ENCODE data around the gene CHN1.

CHN1 gene

DNA sequence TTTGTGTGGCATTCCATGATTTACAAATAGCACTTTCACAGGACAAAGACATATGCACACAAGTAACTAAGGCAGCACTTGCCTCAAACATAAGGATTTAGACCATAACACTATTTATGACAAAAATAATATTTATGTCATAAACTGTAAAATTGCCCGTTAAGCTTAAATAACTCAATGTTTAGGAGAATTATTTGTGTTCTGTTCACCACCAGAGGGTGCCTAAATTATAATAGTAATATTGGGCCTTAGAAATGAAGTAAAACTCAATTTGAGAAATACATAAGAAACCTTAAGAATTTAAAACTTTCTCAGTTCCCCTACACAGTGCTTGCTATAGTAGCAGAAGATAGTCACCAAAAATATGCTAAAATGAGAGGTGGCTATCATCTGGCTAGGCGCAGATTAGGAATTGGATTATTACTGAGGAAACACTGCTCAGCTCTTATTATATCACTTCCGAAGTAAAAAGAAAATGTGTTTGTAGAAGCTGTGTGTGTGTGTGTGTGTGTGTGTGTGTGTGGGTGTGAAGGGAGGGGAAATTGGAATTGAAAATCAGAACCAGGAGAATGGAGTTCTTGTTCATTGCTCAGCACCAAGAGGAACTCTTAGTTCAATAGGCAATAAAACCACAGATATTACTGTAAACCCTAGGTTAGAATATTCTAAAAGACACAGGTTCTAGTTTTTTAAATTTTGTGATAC lies 4.9 kb upstream of the CHN1 start:
- no peak for DNase-seq

DNA sequence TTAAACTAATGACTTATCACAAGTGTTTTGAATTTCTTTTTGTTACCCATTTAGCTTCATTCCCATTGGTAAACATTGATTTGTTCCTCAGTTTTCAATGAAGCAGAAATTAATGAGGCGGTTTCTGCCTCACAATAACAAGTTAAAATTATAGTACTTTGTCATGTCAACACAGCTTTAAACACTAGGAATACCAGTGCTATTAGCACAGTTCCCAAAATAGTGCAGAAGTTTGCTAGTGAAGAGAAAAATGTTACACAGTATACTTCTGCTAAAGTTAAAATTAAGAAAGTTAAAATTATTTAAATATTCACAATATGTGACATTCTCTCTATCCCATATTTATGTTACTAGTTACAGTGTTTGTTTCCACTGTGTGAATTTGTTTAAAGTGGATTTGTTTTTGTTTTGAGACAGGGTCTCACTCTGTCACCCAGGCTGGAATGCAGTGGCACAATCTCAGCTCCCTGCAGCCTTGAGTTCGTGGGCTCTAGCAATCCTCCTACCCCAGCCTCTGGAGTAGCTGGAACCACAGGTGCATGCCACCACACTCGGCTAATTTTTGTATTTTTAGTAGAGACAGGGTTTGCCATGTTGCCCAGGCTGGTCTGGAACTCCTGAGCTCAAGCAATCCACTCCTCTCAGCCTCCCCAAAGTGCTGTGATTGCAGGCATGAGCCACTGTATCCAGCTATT lies 3.8 kb upstream of the CHN1 start:
- DNase-seq, result no peak

DNA sequence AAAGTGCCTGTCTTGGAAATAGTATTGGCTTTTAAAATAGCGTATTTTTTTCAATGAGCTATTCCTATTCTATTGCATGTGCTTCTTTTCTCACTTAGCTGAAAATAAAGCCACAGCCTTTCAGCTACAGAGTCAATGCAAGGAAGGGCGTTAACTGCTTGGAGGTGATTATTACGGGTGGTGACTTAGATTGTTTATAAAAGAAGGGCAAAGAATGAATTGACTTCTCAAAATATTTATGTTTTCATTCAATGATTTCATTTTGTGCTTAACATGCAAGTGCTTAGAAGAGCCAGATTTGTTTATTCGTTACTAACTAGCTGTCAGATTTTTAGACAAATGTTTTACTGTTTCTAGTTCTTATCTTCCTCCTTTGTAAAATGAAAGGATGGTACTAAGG lies 2.8 kb upstream of the CHN1 start:
- no peak for DNase-seq

DNA sequence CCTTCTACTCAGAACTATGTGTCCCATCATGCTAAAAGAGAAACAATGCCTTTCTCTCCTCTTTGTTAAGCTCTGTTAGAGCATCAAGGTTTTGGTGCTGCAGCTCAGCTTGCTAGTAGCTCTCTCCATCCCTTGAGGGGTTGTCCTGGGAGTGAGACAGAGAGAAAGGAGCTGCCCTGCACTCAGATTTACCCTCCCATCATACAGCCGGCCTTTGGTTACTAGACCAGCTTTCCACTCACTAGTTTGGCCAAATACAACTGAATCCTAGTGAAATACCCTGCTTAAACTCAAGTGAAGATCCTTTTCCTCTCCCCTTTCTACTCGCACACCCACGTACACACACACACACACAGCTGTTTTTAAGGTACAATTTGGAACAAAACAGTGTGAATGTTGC lies 2.3 kb upstream of the CHN1 start:
- DNase-seq, result no peak

DNA sequence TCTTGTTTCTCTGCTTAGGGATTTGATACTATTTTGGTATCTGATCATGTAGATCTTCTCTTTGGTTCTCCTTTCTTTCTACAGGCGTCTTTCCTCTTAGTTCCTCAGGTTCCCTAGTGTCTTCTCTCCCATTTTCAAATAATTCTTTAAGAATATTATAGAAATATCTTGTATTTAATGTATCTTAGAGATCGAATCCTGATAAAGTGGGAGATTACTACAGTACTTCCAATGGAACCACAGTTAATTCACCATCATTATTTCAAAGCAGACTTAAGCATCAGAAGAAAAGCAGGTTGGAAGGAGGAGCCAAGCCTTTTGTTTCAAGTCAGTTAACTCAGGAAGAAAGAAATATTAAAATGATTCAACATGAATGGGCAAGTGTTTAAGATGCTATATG lies 1.1 kb upstream of the CHN1 start:
- no peak for DNase-seq

DNA sequence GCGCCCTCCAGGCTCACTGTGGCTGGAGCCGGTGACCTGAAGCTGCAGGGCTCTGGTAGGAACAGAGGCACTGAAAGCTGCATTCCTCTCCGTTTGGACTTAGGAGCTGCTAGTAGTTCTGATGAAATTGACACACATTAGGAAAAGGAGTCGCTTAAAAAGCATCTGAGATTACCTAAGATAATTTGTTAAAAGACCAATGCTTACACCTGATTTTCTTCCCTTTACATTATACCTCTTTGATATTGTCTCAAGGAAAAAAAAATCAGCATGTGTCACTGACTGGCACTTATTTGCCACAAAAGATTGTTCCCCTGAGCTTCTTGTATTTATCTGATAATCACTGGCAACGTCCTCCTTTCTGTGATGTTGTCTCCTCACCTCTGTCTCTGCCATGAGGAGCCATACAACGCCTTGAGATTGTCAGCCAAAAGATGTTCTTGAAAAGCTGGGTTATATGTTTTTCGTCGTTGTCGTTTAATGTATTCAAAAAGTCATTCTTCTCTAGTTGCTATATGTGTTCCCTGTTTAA lies 618 bp upstream of the CHN1 start:
- DNase-seq, result no peak

DNA sequence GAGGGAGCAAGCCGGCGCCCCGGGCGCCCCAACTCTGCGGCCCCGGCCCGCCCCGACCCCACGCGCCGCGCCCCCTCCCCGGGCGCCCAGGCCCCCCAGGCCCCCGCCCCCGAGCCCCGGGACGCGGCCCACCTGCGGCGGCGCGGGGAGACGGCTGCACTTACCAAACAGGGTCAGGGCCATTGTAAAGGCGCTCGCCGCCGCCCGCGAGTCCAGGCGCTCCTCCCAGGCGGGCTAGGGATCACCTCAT lies 526 bp downstream of the CHN1 start:
- no peak for DNase-seq

DNA sequence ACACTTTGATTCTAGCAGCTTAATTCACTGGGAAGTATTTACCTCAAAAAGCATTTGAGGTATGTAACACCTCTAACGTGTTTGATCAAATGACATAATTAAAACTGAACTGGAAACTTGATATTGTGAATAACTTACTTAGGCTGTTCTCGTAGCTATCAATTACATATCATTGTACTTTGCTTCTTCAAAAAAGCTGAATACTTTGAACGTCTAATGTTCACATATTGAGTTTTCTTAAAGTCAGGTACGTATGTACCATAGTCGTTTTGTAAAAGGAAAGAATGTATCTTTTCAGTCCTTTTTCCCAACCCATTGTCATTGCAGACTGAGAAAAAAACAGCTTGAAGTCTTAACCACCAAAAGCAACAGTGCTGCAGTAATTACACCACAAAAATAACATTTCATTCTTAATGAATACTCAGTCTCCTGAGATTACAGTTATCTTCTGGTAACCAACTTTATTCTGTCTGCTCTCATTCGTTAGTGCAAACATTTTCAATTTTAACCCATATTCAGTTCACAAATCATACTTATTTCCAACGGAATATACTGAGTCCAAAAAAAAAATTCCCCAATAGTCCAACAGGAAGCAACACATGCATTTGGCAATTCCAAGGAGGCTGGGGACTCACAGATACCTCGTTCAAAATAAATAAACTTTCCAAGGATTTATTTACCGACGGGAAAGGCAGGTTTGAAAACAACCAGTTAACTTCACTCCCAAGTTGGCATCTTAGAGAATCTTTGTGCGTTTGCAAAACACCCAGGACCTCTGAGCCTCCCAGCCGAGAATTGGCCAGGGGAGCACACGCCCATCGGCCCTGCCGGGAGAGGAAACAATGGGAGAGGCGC lies 1.1 kb downstream of the CHN1 start:
- no peak for DNase-seq

DNA sequence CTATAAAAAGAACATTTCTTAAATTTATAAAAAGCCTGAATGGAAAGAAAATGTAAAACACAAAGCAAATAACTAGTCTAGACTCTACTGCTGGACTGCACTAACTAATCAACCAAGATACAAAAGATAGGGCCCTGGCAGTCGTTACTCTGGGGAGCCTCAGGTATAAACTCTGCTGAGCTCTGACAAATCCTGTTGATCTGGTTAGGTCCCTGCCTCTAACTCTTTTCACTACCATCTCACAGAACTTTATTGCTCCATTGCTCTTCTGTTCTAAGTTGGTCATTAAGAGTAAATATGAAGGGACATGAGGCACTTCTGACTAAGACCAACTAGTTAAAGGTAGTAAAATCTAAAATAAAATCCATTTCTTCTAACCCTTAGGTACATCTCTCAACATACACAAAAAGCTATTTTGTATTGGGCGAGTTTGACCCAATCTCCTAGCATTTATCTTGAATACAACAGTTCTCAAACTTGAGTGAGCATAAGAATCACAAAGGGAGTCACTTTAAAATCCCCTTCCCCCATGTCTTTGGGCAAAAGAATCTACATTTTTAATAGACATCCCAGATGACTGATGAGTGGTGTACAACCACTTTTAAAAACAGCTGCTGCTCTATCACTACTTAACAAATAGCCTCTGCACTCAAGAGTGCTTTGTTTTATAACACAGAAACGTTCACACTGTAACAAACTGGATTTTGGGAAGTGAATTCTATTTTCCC lies 2.5 kb downstream of the CHN1 start:
- no peak for DNase-seq

DNA sequence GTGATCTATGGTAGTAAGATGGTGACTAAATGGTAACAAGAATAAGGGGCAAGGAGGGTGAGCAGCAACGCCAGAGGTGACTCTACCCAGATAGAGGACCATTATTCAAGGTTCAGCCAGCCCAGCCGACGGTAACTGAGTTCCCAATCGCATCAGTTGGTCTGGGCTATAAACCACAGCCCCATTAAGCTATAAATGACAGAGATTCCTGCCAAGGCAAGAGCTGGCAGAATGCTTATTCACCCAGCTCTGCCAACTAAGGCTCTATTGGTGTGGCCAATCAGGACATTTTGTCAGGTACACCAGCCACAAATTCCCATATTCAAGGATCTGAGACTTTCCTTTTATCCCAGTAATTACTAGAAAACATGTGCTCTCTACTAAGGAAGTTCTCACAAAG lies 3.6 kb downstream of the CHN1 start:
- no peak for DNase-seq

DNA sequence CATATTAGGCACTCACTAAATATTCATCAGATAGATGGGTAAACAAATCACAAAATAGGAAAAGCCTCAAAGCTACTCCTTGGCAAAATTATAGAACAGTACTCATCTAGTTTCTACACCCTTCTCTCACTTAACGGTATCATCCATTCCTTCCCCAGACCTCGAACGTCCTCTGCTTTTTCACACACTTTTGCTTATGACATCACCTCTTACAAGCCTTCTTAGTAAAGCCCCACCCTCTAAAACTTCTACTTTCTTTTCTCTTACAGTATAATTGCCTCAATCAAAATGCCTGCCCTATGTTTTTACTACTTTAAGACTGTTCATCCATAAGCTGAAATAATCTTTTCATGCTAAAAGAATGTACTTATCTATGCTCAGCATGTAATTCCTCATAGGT lies 8.1 kb downstream of the CHN1 start:
- no peak for DNase-seq

DNA sequence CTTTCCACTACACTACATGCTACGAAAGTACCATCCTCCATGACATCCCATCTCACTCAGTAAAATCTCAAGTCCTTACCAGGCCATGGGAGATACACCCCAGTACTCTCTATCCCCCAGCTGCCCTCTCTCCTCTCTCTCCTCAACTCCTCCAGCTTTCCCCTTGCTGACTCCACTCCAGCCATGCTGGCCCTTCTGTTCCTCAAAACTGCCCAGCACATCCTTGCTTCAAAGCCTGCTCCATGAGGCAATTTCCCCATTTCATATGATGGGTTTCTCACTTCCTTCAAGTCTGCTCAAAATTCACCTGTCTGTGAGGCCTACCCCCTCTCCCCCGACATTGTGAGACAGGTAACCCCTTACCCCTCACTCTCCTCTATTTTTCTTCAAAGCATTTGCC lies 8.6 kb downstream of the CHN1 start:
- DNase-seq, result no peak

DNA sequence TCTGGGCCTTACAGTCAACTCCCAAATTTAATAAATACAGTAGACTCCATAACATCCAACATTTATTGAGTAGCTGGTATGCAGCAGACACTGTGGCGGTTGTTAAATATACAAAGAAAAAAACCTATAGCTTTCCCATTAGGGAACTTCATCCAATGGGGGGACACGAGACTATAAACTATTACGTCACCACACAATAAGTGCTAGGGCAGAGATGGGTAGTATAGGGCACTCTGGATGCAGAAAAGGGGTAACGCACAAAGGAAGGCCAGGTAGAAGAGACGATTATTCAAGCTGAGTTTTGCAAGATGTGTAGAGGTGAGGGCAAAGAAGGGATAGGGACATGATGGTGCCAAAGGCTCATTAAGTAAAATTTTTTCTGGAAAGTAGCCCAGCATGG lies 10.8 kb downstream of the CHN1 start:
- DNase-seq, result no peak

DNA sequence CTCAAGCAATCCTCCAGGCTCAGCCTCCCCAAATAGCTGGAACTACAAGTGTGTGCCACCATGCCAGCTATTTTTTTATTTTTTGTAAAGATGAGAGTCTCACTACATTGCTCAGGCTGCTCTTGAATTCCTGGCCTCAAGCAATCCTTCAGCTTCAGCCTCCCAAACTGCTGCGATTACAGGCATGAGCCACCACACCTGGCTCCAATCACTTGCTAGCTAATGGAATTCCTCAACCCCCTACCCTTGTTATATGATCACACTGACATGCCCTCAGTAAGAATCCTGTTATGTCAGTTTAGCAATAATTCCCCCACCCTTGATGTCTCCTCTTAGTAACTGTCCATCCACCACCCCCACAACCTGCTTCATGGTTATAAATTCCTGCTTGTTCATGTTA lies 12.3 kb downstream of the CHN1 start:
- DNase-seq, result no peak

DNA sequence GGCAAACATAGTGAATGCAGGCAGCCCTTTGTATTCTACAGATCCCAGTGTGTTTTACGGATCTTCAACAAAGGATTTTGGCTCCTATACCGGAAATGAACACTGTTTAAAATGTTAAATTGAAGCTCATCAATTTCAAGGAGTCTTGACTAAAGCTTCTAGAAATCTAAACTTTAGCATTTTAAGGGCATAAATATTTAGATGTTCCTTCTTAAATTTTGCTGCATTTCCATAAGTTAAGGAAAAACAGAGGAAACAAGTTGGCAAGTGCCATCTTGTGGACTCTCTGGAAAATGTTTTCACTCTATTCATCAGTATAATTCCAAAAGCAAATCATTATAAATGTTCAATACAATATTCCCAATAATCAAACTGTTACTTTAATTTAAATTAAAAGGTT lies 19.6 kb downstream of the CHN1 start:
- DNase-seq, result no peak

DNA sequence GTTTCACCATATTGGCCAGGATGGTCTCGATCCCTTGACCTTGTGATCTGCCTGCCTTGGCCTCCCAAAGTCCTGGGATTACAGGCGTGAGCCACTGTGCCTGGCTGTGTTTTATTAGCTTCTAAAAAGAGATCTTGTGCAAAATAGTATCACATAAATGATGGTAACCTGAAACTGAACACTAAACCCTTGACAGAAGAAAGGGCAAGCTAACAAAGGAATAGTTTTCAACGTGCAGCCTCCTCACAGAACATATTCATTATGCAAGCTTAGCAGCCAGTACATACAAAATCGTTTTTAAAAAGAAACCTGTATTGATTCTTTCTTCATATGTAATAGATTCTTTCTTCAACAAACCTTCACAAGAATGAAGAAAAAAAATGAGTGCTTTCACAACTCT lies 20.6 kb downstream of the CHN1 start:
- DNase-seq, result no peak

DNA sequence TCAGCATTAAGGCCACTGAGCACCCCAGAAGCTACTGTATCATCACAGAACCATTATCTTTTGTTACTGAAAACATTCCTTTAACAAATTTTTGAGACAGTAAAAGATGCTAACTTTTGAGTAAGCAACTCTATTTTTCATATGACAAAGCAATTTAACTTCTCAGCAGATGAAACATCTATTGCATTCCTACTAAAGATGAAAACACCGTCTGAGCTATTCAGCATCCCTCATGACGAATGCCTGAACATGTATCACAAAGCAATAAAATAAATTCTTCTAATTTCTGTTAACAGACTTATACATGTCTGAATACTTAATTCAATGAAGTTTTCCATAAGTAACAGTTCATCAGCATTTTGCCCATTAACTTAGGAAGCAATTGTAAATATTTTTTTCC lies 23.9 kb downstream of the CHN1 start:
- DNase-seq, result no peak

DNA sequence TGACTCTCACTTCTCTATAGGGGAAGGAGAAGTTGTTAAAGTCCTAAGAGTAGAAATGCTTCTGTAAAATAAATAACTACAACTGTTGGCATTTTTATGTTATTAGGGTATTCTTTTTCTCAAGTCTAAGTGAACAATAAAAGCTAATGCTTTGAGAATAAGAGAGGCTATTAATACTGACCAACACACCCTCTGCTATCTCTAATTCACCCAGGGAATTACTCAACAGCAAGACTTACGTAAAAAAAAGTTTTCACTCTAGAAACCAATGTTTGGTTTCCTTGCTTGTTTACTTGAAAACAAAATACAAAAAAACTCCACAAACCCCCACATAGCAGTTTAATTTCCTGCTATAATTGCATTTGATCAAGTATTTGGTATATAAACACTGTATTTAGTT lies 25.2 kb downstream of the CHN1 start:
- no peak for DNase-seq

DNA sequence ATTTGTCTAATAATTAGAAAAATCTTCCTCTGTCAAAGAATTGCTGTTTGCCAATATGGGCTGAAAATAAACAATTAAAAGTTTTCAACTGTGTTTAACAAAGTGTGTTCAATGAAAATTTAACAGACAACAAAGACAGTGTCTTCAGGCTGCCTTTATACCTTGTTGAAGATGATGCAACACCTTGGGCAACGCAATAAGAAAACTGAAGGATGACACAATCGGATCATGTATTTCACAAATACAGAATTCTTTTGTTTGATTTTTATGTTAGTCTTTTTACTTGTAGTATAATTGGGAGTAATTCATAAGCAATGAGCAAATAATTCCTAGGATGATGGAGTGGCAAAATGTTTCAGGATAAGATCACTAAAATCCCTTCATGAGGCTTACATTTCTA lies 27.8 kb downstream of the CHN1 start:
- DNase-seq, result no peak

DNA sequence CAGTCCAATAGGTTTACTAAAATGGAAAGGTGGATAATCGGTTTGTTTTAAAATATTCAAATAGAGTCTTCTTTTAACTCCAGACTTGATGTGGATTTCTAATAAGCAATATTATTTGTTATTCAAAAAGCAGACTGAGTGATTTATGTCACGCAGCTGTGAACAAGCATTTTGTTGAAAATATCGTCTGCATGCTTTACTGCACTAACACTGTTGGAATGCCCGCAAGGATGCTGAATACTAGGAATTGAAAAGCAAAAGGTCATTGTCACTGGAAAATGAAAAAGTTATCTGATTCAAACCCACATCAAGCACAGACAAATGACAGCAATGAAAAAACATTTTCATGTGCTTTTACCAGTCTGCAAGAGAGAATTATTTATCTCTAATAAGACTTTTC lies 31.1 kb downstream of the CHN1 start:
- no peak for DNase-seq

DNA sequence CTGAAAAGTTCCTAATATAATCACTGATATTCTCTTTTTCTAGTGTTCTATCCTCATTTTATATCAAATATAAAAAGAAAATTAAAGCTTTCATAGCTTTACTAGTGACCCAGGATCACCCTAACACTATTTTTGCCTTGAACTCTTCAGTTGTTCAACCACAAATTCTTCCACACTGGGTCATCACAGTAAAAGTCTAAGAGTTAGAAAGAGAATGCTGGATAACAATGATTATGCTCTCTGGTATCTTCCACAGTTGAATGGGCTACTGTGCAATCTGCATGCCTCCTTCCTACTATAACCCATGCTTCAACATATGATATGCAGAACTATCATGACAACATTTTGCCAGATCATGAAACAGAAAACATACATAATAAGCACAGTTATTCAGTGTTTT lies 32.3 kb downstream of the CHN1 start:
- no peak for DNase-seq

DNA sequence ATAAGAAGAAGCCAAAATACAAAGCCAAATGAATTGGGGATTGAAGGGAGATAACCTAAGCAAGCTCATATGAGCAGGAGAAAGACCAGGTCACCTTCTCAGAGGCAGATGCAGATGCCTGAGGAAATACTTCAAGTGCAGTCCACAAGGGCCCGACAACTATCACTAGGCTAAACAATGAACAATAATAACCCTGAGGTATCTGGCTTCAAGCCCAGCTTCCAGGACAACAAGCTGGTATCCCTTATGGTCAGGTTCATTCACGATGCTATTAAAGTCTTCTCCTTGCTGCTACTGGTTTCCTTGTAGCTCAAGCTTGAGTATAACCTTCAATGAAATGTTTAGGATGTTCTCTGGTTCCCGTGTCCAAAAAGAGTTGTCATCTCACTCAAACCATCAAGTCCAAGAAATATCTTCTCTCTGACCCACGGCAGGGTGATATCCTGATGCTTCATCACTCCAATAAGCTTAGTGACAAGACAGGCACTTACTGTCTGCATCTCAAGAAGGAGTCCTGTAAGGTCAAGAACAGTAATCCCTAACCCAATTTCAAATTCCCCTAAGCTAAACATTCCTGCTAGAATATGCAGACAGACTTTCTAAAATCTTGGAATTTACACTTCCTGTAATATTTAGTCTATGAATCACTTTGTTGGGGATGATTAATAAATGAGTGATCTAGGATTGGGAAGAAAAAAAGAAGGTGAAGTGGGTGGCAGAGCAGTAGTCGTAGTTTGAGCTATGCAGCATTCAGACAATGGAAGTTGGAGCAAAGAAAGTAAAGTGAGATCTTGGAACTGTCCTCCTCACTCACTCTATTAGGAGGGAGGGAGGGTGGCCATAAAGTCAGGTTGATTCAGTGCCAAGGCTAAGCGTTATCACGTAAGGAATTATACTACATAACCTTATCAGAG lies 33.1 kb downstream of the CHN1 start:
- no peak for DNase-seq

Data from NCI-H1436 treated with DMSO at 0.1 percent for 48 hours (cell line).